ENCODE measurements around the gene KRAS.

- TF ChIP-seq, protein P1, sequence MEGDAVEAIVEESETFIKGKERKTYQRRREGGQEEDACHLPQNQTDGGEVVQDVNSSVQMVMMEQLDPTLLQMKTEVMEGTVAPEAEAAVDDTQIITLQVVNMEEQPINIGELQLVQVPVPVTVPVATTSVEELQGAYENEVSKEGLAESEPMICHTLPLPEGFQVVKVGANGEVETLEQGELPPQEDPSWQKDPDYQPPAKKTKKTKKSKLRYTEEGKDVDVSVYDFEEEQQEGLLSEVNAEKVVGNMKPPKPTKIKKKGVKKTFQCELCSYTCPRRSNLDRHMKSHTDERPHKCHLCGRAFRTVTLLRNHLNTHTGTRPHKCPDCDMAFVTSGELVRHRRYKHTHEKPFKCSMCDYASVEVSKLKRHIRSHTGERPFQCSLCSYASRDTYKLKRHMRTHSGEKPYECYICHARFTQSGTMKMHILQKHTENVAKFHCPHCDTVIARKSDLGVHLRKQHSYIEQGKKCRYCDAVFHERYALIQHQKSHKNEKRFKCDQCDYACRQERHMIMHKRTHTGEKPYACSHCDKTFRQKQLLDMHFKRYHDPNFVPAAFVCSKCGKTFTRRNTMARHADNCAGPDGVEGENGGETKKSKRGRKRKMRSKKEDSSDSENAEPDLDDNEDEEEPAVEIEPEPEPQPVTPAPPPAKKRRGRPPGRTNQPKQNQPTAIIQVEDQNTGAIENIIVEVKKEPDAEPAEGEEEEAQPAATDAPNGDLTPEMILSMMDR (IDR thresholded peaks at IDR 0.05), result no peak
- TF ChIP-seq ZFX (IDR thresholded peaks at IDR 0.05; ENCODE audit: borderline replicate concordance), result no peak
Observed at GRCh38 chr12:25182765-25183164, 68.0 kb downstream of the KRAS start.
